Measurements from ENCODE around the gene HOXB7. TPM values are rescaled to one million over a fixed set of nuclear protein-coding genes. Genes with fewer than 3 reads are reported as not detected.

The HOXB7 gene
- total and polyA plus RNA-seq, 10 of the 15 experiments (the other 5 are each of a cell fraction or from before 2014, with no cell fraction given): 2.8 to 7.4 (median 4.2) TPM

- in situ Hi-C loops (cut with MboI) (loop anchor here (10.0 kb wide), 1 partner anchor 782 kb away; the partner anchor contains the start of gene SCRN2), intact Hi-C loops (cut with micrococcal nuclease; ENCODE audit: unreplicated experiment) (no loop called here)
- ATAC-seq (no peak), FAIRE-seq (no peak), DNase-seq (ENCODE audit: low read depth, low spot score) (no peak)
- Histone ChIP-seq H2AFZ (ENCODE audit: control insufficient read depth, low read depth, low read length) (no peak overlapping the region), H3K4me1 (ENCODE audit: control insufficient read depth, insufficient read depth, low read length) (peaks cover 7% of the 10 kb centered on the region), H3K27me3 (replicated peaks in 1 of 2; ENCODE audit: control insufficient read depth in 2 of 2, insufficient read depth in 2 of 2, low read length in 1 of 2) (peaks cover 33 to 34% of the 10 kb centered on the region in 2 experiments), H3K36me3 (ENCODE audit: control insufficient read depth in 2 of 2, insufficient read depth in 2 of 2, low read length in 1 of 2) (no peaks in the 10 kb centered on the region; a peak in 1 of 4 replicates), H3K9me3 (replicated peaks; ENCODE audit: control insufficient read depth, insufficient read depth, low read length) (no peaks in the 10 kb centered on the region), H4K20me1 (ENCODE audit: control insufficient read depth, insufficient read depth) (no peaks in the 10 kb centered on the region), H3K27ac (ENCODE audit: control insufficient read depth, insufficient read depth) (no peak overlapping the region), H3K4me3 (no peak overlapping the region), H3K4me2 (ENCODE audit: control insufficient read depth, insufficient read depth) (no peak overlapping the region), H3K79me2 (ENCODE audit: control insufficient read depth, insufficient read depth, low read length) (no peaks in the 10 kb centered on the region), H3K9ac (ENCODE audit: control insufficient read depth, insufficient read depth, low read length) (no peak overlapping the region)
- BruUV-seq (replicated peaks): no TSS peak
- SMC1A ChIA-PET (ENCODE audit: uncharacterized antibody, unreplicated experiment): interaction anchor here (1.4 kb wide), 1 partner anchor 9 kb away, joined by 3 read pairs; no protein-coding TSS in a partner anchor
- RAD21 ChIA-PET (ENCODE audit: unreplicated experiment): interaction anchor here (1.0 kb wide), 1 partner anchor 21 kb away, joined by 3 read pairs; no protein-coding TSS in a partner anchor
- CTCF ChIA-PET: interaction anchor here (1.1 to 2.4 kb wide), 2 partner anchors 8 to 10 kb away, joined by 3 to 16 read pairs; no protein-coding TSS in a partner anchor
- POLR2A ChIA-PET: no interaction called here
- WGBS (ENCODE audit: insufficient coverage, insufficient replicate concordance, low lambda C conversion rate, missing lambda C conversion rate): 60% methylated on average over 5 of the region's 5 CpGs
- TF ChIP-seq RFX5 (IDR thresholded peaks at IDR 0.05; ENCODE audit: low read depth, low read length) (no peak), IRF4 (IDR thresholded peaks at IDR 0.05; ENCODE audit: low read depth, low read length) (no peak), ZNF622 (IDR thresholded peaks at IDR 0.05) (no peak), IRF5 (IDR thresholded peaks at IDR 0.05; ENCODE audit: borderline replicate concordance) (no peak), SKIL (IDR thresholded peaks at IDR 0.05; ENCODE audit: low read depth, poor library complexity, severe bottlenecking) (no peak), NR2F1 (conservative IDR thresholded peaks at IDR 0.05) (no peak), CUX1 (IDR thresholded peaks at IDR 0.05; ENCODE audit: insufficient replicate concordance, low read depth, low read length) (no peak), JUND (IDR thresholded peaks at IDR 0.05; ENCODE audit: low read depth, low read length) (no peak), ZNF384 (IDR thresholded peaks at IDR 0.05; ENCODE audit: borderline replicate concordance, low read depth, low read length) (no peak), SRF (IDR thresholded peaks at IDR 0.05; ENCODE audit: low read depth in 2 of 2, low read length in 2 of 2) (no peak), POU2F2 (IDR thresholded peaks at IDR 0.05; ENCODE audit: borderline replicate concordance, low read depth, low read length) (no peak), EED (IDR thresholded peaks at IDR 0.05; ENCODE audit: low read depth) (no peak), ATF3 (IDR thresholded peaks at IDR 0.05; ENCODE audit: borderline replicate concordance, extremely low read depth, low read depth, low read length) (no peak)
Measured at GRCh38 chr17:48627118-48627597, 16.3 kb upstream of the HOXB7 start.

Data from GM12878 (cell line).